ENCODE results near the gene KIF6. TPM values are rescaled to one million over a fixed set of nuclear protein-coding genes. Genes with fewer than 3 reads are reported as not detected.

Gene KIF6
- polyA plus RNA-seq, 2 of the 4 experiments (the other 2 are of a cell fraction), result 0.05 to 0.39 TPM

DNA sequence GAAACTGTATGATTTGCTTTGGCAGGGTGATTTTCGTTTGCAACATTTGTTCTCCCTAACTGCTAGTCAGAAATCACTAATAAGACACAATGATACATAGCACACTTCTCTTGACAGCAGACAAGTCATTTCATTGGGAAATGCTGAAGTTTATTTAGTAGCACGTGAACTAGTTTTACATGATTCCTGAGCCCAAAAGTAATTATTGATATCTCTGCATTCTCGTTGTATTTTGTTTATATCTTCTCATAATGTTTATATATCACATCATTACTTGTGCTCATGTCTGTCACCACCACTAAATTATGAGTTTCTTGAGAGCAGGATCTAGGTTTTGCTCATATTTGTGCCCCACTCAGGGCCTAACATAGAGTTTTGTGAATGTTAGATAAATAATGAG, 151.7 kb downstream of the KIF6 start:
- TF ChIP-seq EP300 (IDR thresholded peaks at IDR 0.05), result no peak
- ChIA-PET CTCF (no interaction called here), POLR2A (no interaction called here)
- H3K9me3 ChIP-seq, result no peaks in the 10 kb centered on the region
- no peak overlapping the region for H3K4me2 ChIP-seq
- H3K4me3 ChIP-seq, result no peak overlapping the region
- H3K27ac ChIP-seq, result no peak overlapping the region
- ATAC-seq (no peak), DNase-seq (ENCODE audit: low read depth in 1 of 2, low spot score in 1 of 2) (no peak), FAIRE-seq (no peak)
- 1% methylated on average over 3 of the region's 3 CpGs for WGBS (ENCODE audit: missing lambda C conversion rate)
- no peaks in the 10 kb centered on the region for H3K4me1 ChIP-seq

DNA sequence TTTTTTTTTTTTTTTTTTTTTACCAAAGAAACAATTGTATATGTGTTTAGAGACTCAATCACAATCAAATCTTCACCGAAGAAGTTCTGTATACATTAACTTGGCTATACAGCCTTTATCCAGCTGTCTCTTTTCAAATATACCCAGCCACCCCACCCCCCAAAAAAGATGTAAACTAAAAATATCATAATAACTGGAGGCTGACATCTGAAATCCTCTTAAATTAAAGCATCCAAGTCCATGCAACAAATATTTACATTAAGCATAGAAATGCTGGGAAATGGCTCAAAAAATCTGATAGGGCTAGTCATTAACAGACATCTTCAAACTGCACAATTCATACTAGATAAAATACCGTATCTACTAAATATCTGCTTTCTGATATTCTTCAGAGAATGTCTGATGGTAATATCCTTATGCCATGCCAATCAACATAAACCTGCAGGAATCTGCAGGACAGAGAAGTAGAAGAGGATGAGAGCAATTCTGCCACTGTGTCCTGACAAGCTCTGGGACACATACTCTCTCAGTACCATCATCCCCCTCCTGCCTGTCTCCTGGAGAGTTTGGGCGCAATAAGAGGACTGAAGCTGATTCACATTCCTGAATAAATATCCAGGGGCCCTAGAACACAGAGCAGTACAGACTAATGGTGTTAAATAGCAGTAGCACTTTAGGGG, 152.4 kb downstream of the KIF6 start:
- DNase-seq (ENCODE audit: low read depth in 1 of 2, low spot score in 1 of 2) (no peak), FAIRE-seq (no peak), ATAC-seq (no peak)
- no peaks in the 10 kb centered on the region for H3K4me1 ChIP-seq
- WGBS (ENCODE audit: missing lambda C conversion rate), result 30% methylated on average over 3 of the region's 3 CpGs
- no peak overlapping the region for H3K27ac ChIP-seq
- ChIA-PET CTCF (no interaction called here), POLR2A (no interaction called here)
- no peak for TF ChIP-seq HEYL (CRISPR knock-in tag; IDR thresholded peaks at IDR 0.05)
- H3K9me3 ChIP-seq, result no peaks in the 10 kb centered on the region
- H3K4me3 ChIP-seq, result no peak overlapping the region
- H3K4me2 ChIP-seq, result no peak overlapping the region

DNA sequence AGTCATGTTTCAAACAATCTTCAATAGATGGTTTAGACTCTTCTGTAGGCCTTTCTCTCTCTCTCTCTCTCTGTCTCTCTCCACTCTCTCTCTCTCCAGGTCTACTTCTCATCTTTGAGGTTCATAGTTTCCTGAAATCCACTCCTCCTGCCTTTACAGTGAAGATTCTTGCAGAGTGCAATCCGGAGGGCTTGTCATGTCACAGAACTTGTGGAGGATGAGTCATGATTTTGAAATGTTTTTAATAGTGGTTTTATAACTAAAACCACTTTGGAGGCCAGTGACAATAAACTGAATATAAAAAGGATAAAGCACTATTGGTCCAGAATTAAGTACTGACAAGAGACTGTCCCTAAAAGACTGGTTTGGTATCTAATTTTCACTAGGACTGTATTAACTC, 156.3 kb downstream of the KIF6 start:
- ChIA-PET POLR2A (no interaction called here), CTCF (no interaction called here)
- no peak overlapping the region for H3K27ac ChIP-seq
- ATAC-seq (no peak), FAIRE-seq (no peak), DNase-seq (ENCODE audit: low read depth in 1 of 2, low spot score in 1 of 2) (no peak)
- TF ChIP-seq ZNF302 (CRISPR knock-in tag; IDR thresholded peaks at IDR 0.05) (no peak), FOSL2 (IDR thresholded peaks at IDR 0.05) (no peak), FOSL2 (CRISPR knock-in tag; IDR thresholded peaks at IDR 0.05) (0 out of 2 replicates have a peak, but pooled peaks have one; percentile 15), ZC3H11A (IDR thresholded peaks at IDR 0.05) (no peak)
- TF ChIP-seq, protein P1, sequence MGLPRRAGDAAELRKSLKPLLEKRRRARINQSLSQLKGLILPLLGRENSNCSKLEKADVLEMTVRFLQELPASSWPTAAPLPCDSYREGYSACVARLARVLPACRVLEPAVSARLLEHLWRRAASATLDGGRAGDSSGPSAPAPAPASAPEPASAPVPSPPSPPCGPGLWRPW (IDR thresholded peaks at IDR 0.05), result no peak
- H3K9me3 ChIP-seq, result no peaks in the 10 kb centered on the region
- no peak overlapping the region for H3K4me2 ChIP-seq
- no peak overlapping the region for H3K4me3 ChIP-seq
- no peaks in the 10 kb centered on the region for H3K4me1 ChIP-seq
- 0% methylated on average over 1 of the region's 1 CpG for WGBS (ENCODE audit: missing lambda C conversion rate)

DNA sequence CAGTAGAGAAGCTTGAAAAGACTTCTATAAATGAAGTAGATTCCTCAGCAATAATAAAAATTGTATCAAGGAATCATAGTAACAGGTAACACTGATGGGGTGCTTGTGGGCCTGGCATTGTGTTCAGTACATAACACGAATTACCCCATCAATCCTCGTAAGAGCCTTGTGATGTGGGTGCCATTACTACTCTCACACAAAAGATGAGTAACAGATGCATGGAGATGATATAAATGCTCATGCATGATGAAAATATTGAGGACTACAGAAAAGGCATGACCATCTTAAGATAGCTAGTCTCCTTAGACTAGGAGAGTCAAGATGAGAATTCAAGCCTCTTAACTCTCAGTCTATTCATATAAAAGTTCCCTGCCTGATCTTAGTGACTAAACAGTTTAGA, 158.1 kb downstream of the KIF6 start:
- Histone ChIP-seq H3K4me3 (no peak overlapping the region), H3K9me3 (no peaks in the 10 kb centered on the region), H3K4me2 (no peak overlapping the region), H3K27ac (no peak overlapping the region), H3K4me1 (no peaks in the 10 kb centered on the region)
- no peak for TF ChIP-seq MYC (IDR thresholded peaks at IDR 0.05; ENCODE audit: borderline replicate concordance, low read length)
- TF ChIP-seq ESRRA (IDR thresholded peaks at IDR 0.05; ENCODE audit: borderline replicate concordance, low read length), result no peak
- TF ChIP-seq, protein P2, sequence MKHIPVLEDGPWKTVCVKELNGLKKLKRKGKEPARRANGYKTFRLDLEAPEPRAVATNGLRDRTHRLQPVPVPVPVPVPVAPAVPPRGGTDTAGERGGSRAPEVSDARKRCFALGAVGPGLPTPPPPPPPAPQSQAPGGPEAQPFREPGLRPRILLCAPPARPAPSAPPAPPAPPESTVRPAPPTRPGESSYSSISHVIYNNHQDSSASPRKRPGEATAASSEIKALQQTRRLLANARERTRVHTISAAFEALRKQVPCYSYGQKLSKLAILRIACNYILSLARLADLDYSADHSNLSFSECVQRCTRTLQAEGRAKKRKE (CRISPR knock-in tag; IDR thresholded peaks at IDR 0.05; ENCODE audit: low read depth), result no peak
- TF ChIP-seq KDM1A (IDR thresholded peaks at IDR 0.05; ENCODE audit: low read depth), result no peak
- TF ChIP-seq, protein P3, sequence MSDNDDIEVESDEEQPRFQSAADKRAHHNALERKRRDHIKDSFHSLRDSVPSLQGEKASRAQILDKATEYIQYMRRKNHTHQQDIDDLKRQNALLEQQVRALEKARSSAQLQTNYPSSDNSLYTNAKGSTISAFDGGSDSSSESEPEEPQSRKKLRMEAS (IDR thresholded peaks at IDR 0.05), result no peak
- no peak for TF ChIP-seq NFE2L2 (conservative IDR thresholded peaks at IDR 0.05; ENCODE audit: low read length)
- TF ChIP-seq POLR2A (IDR thresholded peaks at IDR 0.05; ENCODE audit: low read length), result no peak
- no peak for TF ChIP-seq RARB (CRISPR knock-in tag; IDR thresholded peaks at IDR 0.05)
- no peak for TF ChIP-seq RFX5 (IDR thresholded peaks at IDR 0.05)
- TF ChIP-seq JUNB (IDR thresholded peaks at IDR 0.05), result no peak
- TF ChIP-seq EHMT2 (IDR thresholded peaks at IDR 0.05; ENCODE audit: low read depth), result no peak
- TF ChIP-seq JUN (IDR thresholded peaks at IDR 0.05), result no peak
- TF ChIP-seq BHLHE40 (IDR thresholded peaks at IDR 0.05; ENCODE audit: low read depth, low read length), result no peak
- TF ChIP-seq RAD21 (conservative IDR thresholded peaks at IDR 0.05 in 1 of 2, IDR thresholded peaks at IDR 0.05 in 1 of 2), result no peak
- TF ChIP-seq CBX2 (IDR thresholded peaks at IDR 0.05; ENCODE audit: borderline replicate concordance, low read depth), result no peak
- no peak for TF ChIP-seq NPAS2 (CRISPR knock-in tag; IDR thresholded peaks at IDR 0.05; ENCODE audit: borderline replicate concordance)
- TF ChIP-seq CHD2 (IDR thresholded peaks at IDR 0.05; ENCODE audit: low read length, partially characterized antibody), result no peak
- TF ChIP-seq CEBPB (IDR thresholded peaks at IDR 0.05), result no peak
- FAIRE-seq (no peak), DNase-seq (ENCODE audit: low read depth in 1 of 2, low spot score in 1 of 2) (no peak), ATAC-seq (no peak)
- POLR2A ChIA-PET, result no interaction called here
- 29% methylated on average over 2 of the region's 2 CpGs for WGBS (ENCODE audit: missing lambda C conversion rate)
- CTCF ChIA-PET, result no interaction called here

Measured in A549 (cell line).